Measurements from ENCODE around the gene KLB. TPM values are rescaled to one million over a fixed set of nuclear protein-coding genes. Genes with fewer than 3 reads are reported as not detected.
A peak's percentile ranks its signal among the peaks of the same experiment; 100 is the strongest.

KLB gene
- total RNA-seq, 1 experiment from 2014 or later = not detected

DNA sequence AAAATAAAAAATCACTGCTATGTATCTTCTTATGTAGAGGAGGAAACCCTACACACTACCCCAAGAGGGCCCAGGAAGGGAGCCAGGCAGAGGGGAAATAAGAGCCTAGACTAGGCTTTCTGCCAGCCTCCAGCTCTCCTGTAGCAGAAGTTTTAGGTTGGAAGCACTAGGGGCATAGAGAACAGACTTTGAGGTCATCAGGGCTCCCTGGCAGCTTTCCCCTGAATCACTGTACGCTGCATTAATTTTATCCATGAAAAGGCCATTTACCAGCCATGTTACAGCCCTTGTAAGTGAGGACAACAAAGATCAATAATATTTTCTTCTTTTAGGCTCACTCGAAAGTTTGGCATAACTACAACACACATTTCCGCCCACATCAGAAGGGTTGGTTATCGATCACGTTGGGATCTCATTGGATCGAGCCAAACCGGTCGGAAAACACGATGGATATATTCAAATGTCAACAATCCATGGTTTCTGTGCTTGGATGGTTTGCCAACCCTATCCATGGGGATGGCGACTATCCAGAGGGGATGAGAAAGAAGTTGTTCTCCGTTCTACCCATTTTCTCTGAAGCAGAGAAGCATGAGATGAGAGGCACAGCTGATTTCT, 27.3 kb downstream of the KLB start:
- H3K27me3 Mint-ChIP-seq (ENCODE audit: insufficient read depth, unreplicated experiment) = peaks cover 22% of the 10 kb centered on the region
- BruUV-seq (replicated peaks) = no TSS peak
- H3K9me3 Mint-ChIP-seq (ENCODE audit: unreplicated experiment) = no peaks in the 10 kb centered on the region
- H3K36me3 Mint-ChIP-seq (ENCODE audit: insufficient read depth, unreplicated experiment) = no peaks in the 10 kb centered on the region
- TF ChIP-seq, protein P1, sequence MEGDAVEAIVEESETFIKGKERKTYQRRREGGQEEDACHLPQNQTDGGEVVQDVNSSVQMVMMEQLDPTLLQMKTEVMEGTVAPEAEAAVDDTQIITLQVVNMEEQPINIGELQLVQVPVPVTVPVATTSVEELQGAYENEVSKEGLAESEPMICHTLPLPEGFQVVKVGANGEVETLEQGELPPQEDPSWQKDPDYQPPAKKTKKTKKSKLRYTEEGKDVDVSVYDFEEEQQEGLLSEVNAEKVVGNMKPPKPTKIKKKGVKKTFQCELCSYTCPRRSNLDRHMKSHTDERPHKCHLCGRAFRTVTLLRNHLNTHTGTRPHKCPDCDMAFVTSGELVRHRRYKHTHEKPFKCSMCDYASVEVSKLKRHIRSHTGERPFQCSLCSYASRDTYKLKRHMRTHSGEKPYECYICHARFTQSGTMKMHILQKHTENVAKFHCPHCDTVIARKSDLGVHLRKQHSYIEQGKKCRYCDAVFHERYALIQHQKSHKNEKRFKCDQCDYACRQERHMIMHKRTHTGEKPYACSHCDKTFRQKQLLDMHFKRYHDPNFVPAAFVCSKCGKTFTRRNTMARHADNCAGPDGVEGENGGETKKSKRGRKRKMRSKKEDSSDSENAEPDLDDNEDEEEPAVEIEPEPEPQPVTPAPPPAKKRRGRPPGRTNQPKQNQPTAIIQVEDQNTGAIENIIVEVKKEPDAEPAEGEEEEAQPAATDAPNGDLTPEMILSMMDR (IDR thresholded peaks at IDR 0.05; ENCODE audit: unreplicated experiment) = no peak
- CTCF ChIA-PET = interaction anchor here (0.6 to 0.8 kb wide), 2 partner anchors 9 to 15 kb away, joined by 3 to 8 read pairs; no protein-coding TSS in a partner anchor
- H3K4me1 Mint-ChIP-seq (ENCODE audit: insufficient read depth, unreplicated experiment) = no peaks in the 10 kb centered on the region
- POLR2A ChIA-PET = interaction anchor here (0.8 kb wide), 1 partner anchor 26 kb away, joined by 3 read pairs; no protein-coding TSS in a partner anchor
- H3K27ac Mint-ChIP-seq (ENCODE audit: low read depth, unreplicated experiment) = no peak overlapping the region
- H3K4me3 Mint-ChIP-seq (ENCODE audit: unreplicated experiment) = no peak overlapping the region
- intact Hi-C loops (cut with micrococcal nuclease) = loop anchor here (10.0 kb wide), 1 partner anchor 679 kb away; no protein-coding TSS in a partner anchor
- DNase-seq (ENCODE audit: unreplicated experiment) = no peak

DNA sequence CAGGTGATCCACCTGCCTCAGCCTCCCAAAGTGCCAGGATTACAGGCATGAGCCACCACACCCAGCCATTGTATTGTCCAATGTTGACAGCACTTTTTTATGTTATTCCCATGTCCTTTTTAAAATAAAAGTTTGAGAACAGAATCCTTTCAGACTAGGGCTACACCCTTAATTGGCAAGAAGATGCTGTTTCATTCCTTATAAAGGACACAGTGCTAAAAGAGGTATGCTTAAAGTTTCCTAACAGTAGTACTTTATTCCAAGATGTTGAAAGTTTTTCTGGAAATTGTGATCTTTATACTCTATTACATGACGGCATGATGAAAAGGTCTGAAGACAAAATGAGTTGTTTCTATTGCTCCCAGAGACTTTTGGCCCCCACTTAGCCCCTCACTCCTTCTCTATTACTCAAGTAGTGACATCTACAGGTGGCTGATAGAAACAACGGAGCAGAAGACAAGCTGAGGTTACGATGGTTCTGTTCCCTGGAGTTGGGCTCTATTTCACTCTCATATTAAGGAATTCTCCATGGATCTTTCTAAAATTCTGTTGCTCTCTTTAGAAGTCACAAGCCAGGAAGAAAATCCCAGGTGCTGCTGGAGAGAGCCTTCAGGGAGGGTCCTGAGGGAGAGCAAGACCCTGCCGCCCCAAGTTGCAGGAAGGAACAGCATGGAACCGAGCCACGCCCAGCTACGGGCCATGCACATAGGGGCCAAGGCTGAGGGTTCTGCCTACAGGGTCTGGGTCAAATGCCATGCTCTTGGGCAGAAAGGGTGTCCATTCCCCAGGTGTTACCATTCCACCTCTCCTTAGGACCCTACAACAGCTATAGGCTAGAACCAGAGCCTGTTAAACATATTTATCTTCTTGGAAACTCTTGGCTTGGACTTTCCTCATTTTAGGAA, 29.2 kb downstream of the KLB start:
- CTCF ChIA-PET = interaction anchor here (0.6 to 1.5 kb wide), 5 partner anchors 12 to 585 kb away, joined by 3 to 4 read pairs (median 3); no protein-coding TSS in a partner anchor
- no peaks in the 10 kb centered on the region for H3K4me1 Mint-ChIP-seq (ENCODE audit: insufficient read depth, unreplicated experiment)
- no peak overlapping the region for H3K27ac Mint-ChIP-seq (ENCODE audit: low read depth, unreplicated experiment)
- intact Hi-C loops (cut with micrococcal nuclease) = loop anchor here (10.0 kb wide), 1 partner anchor 681 kb away; no protein-coding TSS in a partner anchor
- no peaks in the 10 kb centered on the region for H3K9me3 Mint-ChIP-seq (ENCODE audit: unreplicated experiment)
- POLR2A ChIA-PET = interaction anchor here (0.5 to 1.1 kb wide), 2 partner anchors 16 to 489 kb away, joined by 3 to 4 read pairs; no protein-coding TSS in a partner anchor
- no peak for DNase-seq (ENCODE audit: unreplicated experiment)
- no peaks in the 10 kb centered on the region for H3K36me3 Mint-ChIP-seq (ENCODE audit: insufficient read depth, unreplicated experiment)
- no TSS peak for BruUV-seq (replicated peaks)
- H3K4me3 Mint-ChIP-seq (ENCODE audit: unreplicated experiment) = no peak overlapping the region
- TF ChIP-seq, protein P1 (IDR thresholded peaks at IDR 0.05; ENCODE audit: unreplicated experiment) = peak; percentile 11
- peaks cover 22% of the 10 kb centered on the region for H3K27me3 Mint-ChIP-seq (ENCODE audit: insufficient read depth, unreplicated experiment)

DNA sequence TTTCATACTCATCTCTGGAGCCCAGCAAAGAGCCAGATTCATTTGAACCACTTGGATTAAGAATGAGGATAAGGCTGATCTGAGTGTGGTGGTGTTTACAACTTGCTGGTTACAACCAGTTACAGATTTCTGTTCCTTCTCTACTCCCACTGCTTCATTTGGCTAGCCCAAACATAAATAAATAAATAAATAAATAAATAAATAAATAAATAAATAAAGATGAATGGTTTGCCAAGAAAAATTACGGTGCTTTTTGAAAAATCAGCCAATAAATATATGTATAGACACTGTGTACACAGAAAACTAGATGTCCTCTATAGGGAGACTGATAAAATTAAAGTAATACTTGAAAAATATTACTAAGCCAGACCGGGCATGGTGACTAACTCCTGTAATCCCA, 34.9 kb downstream of the KLB start:
- H3K27me3 Mint-ChIP-seq (ENCODE audit: insufficient read depth, unreplicated experiment) = peaks cover 22% of the 10 kb centered on the region
- no TSS peak for BruUV-seq (replicated peaks)
- no peak overlapping the region for H3K4me3 Mint-ChIP-seq (ENCODE audit: unreplicated experiment)
- CTCF ChIA-PET = no interaction called here
- DNase-seq (ENCODE audit: unreplicated experiment) = no peak
- TF ChIP-seq, protein P1 (IDR thresholded peaks at IDR 0.05; ENCODE audit: unreplicated experiment) = no peak
- H3K36me3 Mint-ChIP-seq (ENCODE audit: insufficient read depth, unreplicated experiment) = no peaks in the 10 kb centered on the region
- H3K9me3 Mint-ChIP-seq (ENCODE audit: unreplicated experiment) = no peaks in the 10 kb centered on the region
- H3K27ac Mint-ChIP-seq (ENCODE audit: low read depth, unreplicated experiment) = no peak overlapping the region
- intact Hi-C loops (cut with micrococcal nuclease) = no loop called here
- H3K4me1 Mint-ChIP-seq (ENCODE audit: insufficient read depth, unreplicated experiment) = no peaks in the 10 kb centered on the region
- POLR2A ChIA-PET = interaction anchor here (0.6 to 1.1 kb wide), 2 partner anchors 17 to 616 kb away, joined by 3 to 6 read pairs; partner anchors contain the start of genes LIAS and RPL9

DNA sequence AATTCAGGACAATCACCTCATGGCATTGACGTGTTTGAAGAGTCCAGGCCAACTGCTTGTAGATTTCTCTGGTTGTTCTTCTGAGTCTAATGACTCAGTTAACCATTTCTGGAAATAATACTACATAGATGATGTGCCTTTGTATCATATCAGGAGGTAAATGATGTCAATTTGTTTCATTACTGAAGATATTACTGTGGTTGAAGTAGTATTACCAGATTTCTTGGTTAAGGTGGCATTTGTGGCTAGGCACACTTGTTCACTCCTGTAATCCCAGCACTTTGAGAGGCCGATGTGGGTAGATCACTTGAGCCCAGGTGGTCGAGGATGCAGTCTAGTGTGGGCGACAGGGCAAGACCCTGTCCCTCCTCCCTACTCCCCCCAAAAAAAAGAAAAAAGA, 36.3 kb downstream of the KLB start:
- ChIA-PET CTCF (interaction anchor here (0.7 kb wide), 1 partner anchor 1388 kb away, joined by 4 read pairs; no protein-coding TSS in a partner anchor), POLR2A (interaction anchor here (1.1 kb wide), 1 partner anchor 15 kb away, joined by 6 read pairs; the partner anchor contains the start of genes LIAS and RPL9)
- no peak for DNase-seq (ENCODE audit: unreplicated experiment)
- H3K4me1 Mint-ChIP-seq (ENCODE audit: insufficient read depth, unreplicated experiment) = no peaks in the 10 kb centered on the region
- H3K27ac Mint-ChIP-seq (ENCODE audit: low read depth, unreplicated experiment) = no peak overlapping the region
- H3K9me3 Mint-ChIP-seq (ENCODE audit: unreplicated experiment) = no peaks in the 10 kb centered on the region
- peaks cover 10% of the 10 kb centered on the region for H3K27me3 Mint-ChIP-seq (ENCODE audit: insufficient read depth, unreplicated experiment)
- TF ChIP-seq, protein P1 (IDR thresholded peaks at IDR 0.05; ENCODE audit: unreplicated experiment) = no peak
- H3K4me3 Mint-ChIP-seq (ENCODE audit: unreplicated experiment) = no peak overlapping the region
- intact Hi-C loops (cut with micrococcal nuclease) = no loop called here
- no TSS peak for BruUV-seq (replicated peaks)
- peaks cover 9% of the 10 kb centered on the region for H3K36me3 Mint-ChIP-seq (ENCODE audit: insufficient read depth, unreplicated experiment)

Measured in MCF 10A (cell line).